ENCODE measurements around the gene TBRG4. TPM values are rescaled to one million over a fixed set of nuclear protein-coding genes. Genes with fewer than 3 reads are reported as not detected.

TBRG4 gene
- total RNA-seq, 2 experiments from 2014 or later: 197 TPM

DNA sequence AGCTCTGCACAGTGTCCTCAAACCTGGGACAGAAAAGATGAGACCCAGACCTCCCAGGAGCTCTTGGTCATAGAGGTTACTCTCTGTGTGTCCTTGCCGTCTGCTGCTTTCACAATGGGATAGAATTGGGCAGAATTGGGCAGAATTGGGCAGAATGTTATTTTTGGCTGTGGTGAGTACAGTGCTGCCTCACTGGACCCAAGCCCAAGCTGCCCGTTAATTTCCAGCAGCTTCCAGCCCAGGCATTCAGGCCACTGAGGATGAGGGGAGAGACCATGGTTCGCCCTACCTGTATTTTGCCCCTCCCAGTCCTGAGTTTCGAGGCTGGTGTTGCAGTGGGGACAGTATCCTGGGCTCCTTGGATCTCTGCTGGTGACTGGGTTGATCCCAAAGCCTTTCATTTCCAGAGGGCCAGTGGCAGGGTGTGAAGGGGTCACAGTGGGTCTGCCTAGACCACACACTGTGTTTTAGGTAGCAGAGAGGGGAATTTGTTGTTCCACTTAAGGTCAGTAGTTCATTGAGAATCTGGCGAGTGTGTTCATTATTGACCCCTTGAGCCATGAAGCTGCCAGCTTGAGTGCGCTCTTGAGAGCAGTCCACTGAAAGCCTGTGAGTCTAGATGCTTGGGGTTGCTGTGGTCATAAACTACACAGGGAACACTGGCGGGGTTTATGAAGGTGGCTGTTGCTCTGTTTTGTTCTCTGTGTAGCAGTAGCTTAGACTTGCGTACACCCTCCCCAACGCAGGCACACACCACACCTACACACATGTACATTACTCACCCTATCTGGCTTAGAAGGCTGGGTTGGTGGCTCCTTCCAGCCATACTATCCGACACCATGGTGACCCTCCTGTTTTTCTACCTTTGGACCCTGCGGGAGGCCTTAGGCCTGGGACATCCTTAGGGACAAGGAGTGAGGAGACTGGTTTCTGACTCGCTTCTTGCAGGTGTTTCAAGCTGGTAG, 46.2 kb downstream of the TBRG4 start:
- Mint-ChIP-seq H3K36me3 (ENCODE audit: low read depth) (peaks cover 49% of the 10 kb centered on the region), H3K27ac (peak overlapping the region; percentile 49), H3K9me3 (no peaks in the 10 kb centered on the region), H3K27me3 (no peaks in the 10 kb centered on the region), H3K4me1 (ENCODE audit: low read depth) (peaks cover 32% of the 10 kb centered on the region), H3K4me3 (no peak overlapping the region)
- no peak for DNase-seq
- ChIA-PET POLR2A (interaction anchor here (1.1 to 1.5 kb wide), 3 partner anchors 12 to 45 kb away, joined by 4 to 5 read pairs (median 4); no protein-coding TSS in a partner anchor), CTCF (interaction anchor here (0.8 to 1.9 kb wide), 3 partner anchors 12 to 92 kb away, joined by 3 to 5 read pairs (median 3); no protein-coding TSS in a partner anchor)
- intact Hi-C loops (cut with micrococcal nuclease): no loop called here
- ATAC-seq: no peak
- TF ChIP-seq, protein P1, sequence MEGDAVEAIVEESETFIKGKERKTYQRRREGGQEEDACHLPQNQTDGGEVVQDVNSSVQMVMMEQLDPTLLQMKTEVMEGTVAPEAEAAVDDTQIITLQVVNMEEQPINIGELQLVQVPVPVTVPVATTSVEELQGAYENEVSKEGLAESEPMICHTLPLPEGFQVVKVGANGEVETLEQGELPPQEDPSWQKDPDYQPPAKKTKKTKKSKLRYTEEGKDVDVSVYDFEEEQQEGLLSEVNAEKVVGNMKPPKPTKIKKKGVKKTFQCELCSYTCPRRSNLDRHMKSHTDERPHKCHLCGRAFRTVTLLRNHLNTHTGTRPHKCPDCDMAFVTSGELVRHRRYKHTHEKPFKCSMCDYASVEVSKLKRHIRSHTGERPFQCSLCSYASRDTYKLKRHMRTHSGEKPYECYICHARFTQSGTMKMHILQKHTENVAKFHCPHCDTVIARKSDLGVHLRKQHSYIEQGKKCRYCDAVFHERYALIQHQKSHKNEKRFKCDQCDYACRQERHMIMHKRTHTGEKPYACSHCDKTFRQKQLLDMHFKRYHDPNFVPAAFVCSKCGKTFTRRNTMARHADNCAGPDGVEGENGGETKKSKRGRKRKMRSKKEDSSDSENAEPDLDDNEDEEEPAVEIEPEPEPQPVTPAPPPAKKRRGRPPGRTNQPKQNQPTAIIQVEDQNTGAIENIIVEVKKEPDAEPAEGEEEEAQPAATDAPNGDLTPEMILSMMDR (IDR thresholded peaks at IDR 0.05): no peak

DNA sequence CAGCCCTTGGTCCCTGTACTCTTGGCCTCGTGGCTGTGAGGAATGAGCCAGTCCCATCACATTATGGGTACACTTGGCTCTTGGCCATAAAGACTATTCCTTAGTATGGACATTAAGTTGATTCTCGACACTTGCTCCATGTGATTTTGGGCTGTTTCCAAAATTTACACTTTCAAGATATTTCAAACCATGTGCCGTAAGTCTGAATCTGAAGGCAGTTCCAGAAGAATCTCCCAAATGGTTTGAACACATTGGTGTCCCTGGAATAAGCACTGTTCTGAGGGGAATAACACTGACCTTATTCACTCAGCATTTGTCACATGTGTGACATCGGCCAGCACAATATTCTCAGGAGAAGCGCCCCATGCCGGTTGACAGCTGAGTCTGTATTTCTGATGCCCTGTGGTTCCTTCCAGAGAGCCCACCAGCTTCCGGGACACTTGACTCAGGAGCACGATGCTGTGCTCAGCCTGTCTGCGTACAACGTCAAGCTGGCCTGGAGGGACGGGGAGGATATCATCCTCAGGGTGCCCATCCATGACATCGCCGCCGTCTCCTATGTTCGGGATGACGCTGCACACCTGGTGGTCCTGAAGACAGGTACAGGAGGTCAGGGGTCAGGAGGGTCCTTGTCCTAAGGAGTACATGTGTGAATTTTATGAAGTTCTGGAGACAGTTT, 47.3 kb downstream of the TBRG4 start:
- H3K27ac Mint-ChIP-seq: no peak overlapping the region
- CTCF ChIA-PET: interaction anchor here (0.8 to 1.1 kb wide), 2 partner anchors 11 to 91 kb away, joined by 3 read pairs; no protein-coding TSS in a partner anchor
- TF ChIP-seq, protein P1 (IDR thresholded peaks at IDR 0.05): no peak
- H3K4me3 Mint-ChIP-seq: no peak overlapping the region
- DNase-seq (no peak), ATAC-seq (no peak)
- H3K36me3 Mint-ChIP-seq (ENCODE audit: low read depth): peaks cover 50% of the 10 kb centered on the region
- POLR2A ChIA-PET: interaction anchor here (1.1 to 1.8 kb wide), 2 partner anchors 8 to 27 kb away, joined by 4 read pairs; no protein-coding TSS in a partner anchor
- no peaks in the 10 kb centered on the region for H3K9me3 Mint-ChIP-seq
- H3K4me1 Mint-ChIP-seq (ENCODE audit: low read depth): peaks cover 40% of the 10 kb centered on the region
- intact Hi-C loops (cut with micrococcal nuclease): no loop called here
- H3K27me3 Mint-ChIP-seq: no peaks in the 10 kb centered on the region

DNA sequence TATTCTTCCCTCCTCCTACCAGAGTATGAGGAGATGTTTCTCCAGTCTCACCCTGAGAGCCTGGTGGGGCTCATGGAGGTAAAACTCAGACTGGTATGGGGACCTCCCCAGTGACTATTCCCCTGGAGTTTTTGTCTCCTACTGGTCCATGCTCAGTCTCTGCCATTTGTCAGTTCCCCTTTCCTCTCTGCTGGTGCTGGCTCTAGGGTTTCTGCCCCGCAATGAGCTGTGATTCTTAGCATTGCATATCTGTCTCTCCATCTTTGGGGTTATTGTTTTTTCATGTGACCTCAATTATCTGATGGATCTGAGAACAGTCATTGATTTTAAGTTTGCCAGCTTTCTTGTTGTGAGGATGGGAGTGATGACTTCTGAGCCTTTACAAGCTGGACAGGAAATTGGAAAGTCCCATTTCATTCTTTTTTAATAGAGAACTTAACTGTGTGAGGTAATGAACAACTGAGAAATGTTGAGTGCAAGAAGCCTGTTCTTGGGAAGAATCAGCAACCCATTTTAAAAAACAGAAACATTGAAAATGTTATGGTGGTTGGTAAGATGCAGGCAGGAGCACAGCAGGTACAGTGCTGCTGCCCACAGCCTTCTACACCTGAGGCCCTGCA, 49.6 kb downstream of the TBRG4 start:
- no peak overlapping the region for H3K4me3 Mint-ChIP-seq
- DNase-seq (no peak), ATAC-seq (no peak)
- no peaks in the 10 kb centered on the region for H3K27me3 Mint-ChIP-seq
- no peaks in the 10 kb centered on the region for H3K9me3 Mint-ChIP-seq
- intact Hi-C loops (cut with micrococcal nuclease): no loop called here
- TF ChIP-seq, protein P1 (IDR thresholded peaks at IDR 0.05): no peak
- ChIA-PET POLR2A (no interaction called here), CTCF (interaction anchor here (1.0 to 1.1 kb wide), 2 partner anchors 74 to 204 kb away, joined by 3 read pairs; no protein-coding TSS in a partner anchor)
- peak overlapping the region; percentile 67 for H3K27ac Mint-ChIP-seq
- H3K4me1 Mint-ChIP-seq (ENCODE audit: low read depth): peaks cover 53% of the 10 kb centered on the region
- H3K36me3 Mint-ChIP-seq (ENCODE audit: low read depth): peaks cover 40% of the 10 kb centered on the region

DNA sequence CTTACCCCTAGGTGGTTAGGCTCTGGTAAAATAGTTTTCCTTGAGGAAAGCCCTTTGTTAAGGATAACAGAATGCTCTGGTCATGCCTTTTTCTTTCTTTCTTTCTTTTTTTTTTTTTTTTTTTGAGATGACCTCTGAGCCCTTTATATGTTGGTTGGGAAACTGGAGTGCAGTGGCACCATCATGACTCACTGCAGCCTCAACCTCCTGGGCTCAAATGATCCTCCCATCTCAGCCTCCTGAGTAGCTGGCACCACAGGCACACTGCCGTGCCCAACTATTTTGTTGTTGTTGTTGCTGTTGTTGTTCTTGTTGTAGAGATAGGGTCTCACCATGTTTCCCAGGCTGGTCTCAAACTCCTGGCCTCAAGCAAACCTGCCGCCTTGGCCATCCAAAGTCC, 50.1 kb downstream of the TBRG4 start:
- TF ChIP-seq, protein P1 (IDR thresholded peaks at IDR 0.05): no peak
- H3K27ac Mint-ChIP-seq: peak overlapping the region; percentile 67
- H3K36me3 Mint-ChIP-seq (ENCODE audit: low read depth): peaks cover 41% of the 10 kb centered on the region
- DNase-seq (no peak), ATAC-seq (no peak)
- intact Hi-C loops (cut with micrococcal nuclease): no loop called here
- no peaks in the 10 kb centered on the region for H3K9me3 Mint-ChIP-seq
- no peak overlapping the region for H3K4me3 Mint-ChIP-seq
- H3K27me3 Mint-ChIP-seq: no peaks in the 10 kb centered on the region
- peaks cover 53% of the 10 kb centered on the region for H3K4me1 Mint-ChIP-seq (ENCODE audit: low read depth)
- POLR2A ChIA-PET: no interaction called here
- CTCF ChIA-PET: interaction anchor here (1.0 kb wide), 1 partner anchor 204 kb away, joined by 3 read pairs; no protein-coding TSS in a partner anchor

Measured in activated CD8-positive, alpha-beta T cell treated with anti-CD3 and anti-CD28 coated beads for 36 hours (primary cell).